Measurements from ENCODE around the gene TMEM45A. TPM values are rescaled to one million over a fixed set of nuclear protein-coding genes. Genes with fewer than 3 reads are reported as not detected.

Gene TMEM45A
- total RNA-seq, 1 experiment from 2014 or later, result 10.1 TPM

DNA sequence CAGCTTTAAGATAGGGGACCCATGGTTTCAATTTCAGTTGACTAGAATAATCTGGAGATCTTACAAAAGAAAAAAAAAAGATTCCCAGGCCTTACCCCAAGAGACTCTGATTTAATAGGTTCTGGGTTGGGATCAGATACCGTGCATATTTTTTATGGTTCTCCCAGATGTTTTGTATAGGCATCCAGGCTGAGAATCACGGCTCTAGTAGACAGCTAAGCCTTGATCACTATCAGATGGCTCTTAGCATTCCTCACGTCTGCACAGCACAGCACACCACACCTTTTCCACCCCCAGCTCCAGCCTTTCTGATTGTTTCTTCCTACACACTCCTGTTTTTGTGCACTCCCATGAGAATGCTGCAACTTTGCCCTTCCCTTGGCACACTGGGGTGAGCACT, 40.8 kb downstream of the TMEM45A start:
- Histone ChIP-seq H3K4me1 (ENCODE audit: insufficient read depth, low read length) (no peaks in the 10 kb centered on the region), H2AFZ (ENCODE audit: low read length) (no peak overlapping the region), H4K8ac (replicated peaks; ENCODE audit: insufficient read length, low read depth, low read length) (no peak overlapping the region), H2BK120ac (ENCODE audit: low read depth, low read length, poor library complexity, severe bottlenecking) (no peak overlapping the region), H3K27me3 (ENCODE audit: insufficient read depth, low read length) (no peaks in the 10 kb centered on the region), H3K79me1 (ENCODE audit: insufficient read depth, low read depth, low read length, poor library complexity, severe bottlenecking) (no peaks in the 10 kb centered on the region), H3K23me2 (ENCODE audit: insufficient read length, low read depth, low read length, poor library complexity, severe bottlenecking) (no peaks in the 10 kb centered on the region), H2BK12ac (ENCODE audit: insufficient read length, low read depth, low read length) (no peak overlapping the region), H2AK5ac (ENCODE audit: insufficient read length, low read length) (no peak overlapping the region), H3K9me3 (ENCODE audit: control insufficient read depth, low read depth, low read length) (no peaks in the 10 kb centered on the region), H3K23ac (ENCODE audit: insufficient read length, low read depth, low read length) (no peak overlapping the region), H3K27ac (ENCODE audit: insufficient read length, low read depth, low read length) (no peak overlapping the region), H3K79me2 (ENCODE audit: insufficient read depth, low read length) (no peaks in the 10 kb centered on the region), H3K9ac (ENCODE audit: extremely low read depth, insufficient read length, low read length) (no peak overlapping the region), H3K4ac (ENCODE audit: low read depth, low read length) (no peak overlapping the region), H2BK20ac (ENCODE audit: low read depth, low read length, poor library complexity, severe bottlenecking) (no peak overlapping the region), H3T11ph (ENCODE audit: low read length) (no peak overlapping the region), H3K4me2 (ENCODE audit: insufficient read depth, insufficient read length, low read length) (no peak overlapping the region), H4K91ac (ENCODE audit: insufficient read length, low read depth, low read length) (no peak overlapping the region), H3K18ac (ENCODE audit: insufficient read length, low read depth, low read length) (no peak overlapping the region), H2BK5ac (ENCODE audit: insufficient read length, low read length) (no peak overlapping the region), H3K56ac (ENCODE audit: insufficient read length, low read depth, low read length) (no peak overlapping the region), H4K5ac (ENCODE audit: insufficient read length, low read depth, low read length) (no peak overlapping the region), H2BK15ac (ENCODE audit: low read depth, low read length) (no peak overlapping the region), H4K20me1 (ENCODE audit: control insufficient read depth, insufficient read depth, insufficient read length) (no peaks in the 10 kb centered on the region), H3K14ac (ENCODE audit: insufficient read depth, low read length) (no peak overlapping the region)
- peak overlapping the region in 1 of 3 experiments; percentile 11; a peak in 2 of 7 replicates for H3K27ac Mint-ChIP-seq
- no peak for DNase-seq
- H3K9me3 Mint-ChIP-seq, result no peaks in the 10 kb centered on the region
- H3K36me3 Mint-ChIP-seq (ENCODE audit: insufficient read depth in 1 of 3, low read depth in 3 of 3), result no peaks in the 10 kb centered on the region
- no CpG with 5 or more reads among the region's 3 CpGs for WGBS (ENCODE audit: extremely low coverage, insufficient read length, low lambda C conversion rate)
- no peaks in the 10 kb centered on the region for H3K4me1 Mint-ChIP-seq
- no peaks in the 10 kb centered on the region for H3K27me3 Mint-ChIP-seq (ENCODE audit: low read depth)
- no peak overlapping the region for H3K4me3 Mint-ChIP-seq
- TF ChIP-seq, protein P1, sequence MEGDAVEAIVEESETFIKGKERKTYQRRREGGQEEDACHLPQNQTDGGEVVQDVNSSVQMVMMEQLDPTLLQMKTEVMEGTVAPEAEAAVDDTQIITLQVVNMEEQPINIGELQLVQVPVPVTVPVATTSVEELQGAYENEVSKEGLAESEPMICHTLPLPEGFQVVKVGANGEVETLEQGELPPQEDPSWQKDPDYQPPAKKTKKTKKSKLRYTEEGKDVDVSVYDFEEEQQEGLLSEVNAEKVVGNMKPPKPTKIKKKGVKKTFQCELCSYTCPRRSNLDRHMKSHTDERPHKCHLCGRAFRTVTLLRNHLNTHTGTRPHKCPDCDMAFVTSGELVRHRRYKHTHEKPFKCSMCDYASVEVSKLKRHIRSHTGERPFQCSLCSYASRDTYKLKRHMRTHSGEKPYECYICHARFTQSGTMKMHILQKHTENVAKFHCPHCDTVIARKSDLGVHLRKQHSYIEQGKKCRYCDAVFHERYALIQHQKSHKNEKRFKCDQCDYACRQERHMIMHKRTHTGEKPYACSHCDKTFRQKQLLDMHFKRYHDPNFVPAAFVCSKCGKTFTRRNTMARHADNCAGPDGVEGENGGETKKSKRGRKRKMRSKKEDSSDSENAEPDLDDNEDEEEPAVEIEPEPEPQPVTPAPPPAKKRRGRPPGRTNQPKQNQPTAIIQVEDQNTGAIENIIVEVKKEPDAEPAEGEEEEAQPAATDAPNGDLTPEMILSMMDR (conservative IDR thresholded peaks at IDR 0.05), result no peak
